ENCODE results near the gene ORAI3. TPM values are rescaled to one million over a fixed set of nuclear protein-coding genes. Genes with fewer than 3 reads are reported as not detected.

ORAI3 gene
- total and polyA plus RNA-seq, 2 of the 13 experiments (the other 11 are each of a cell fraction or from before 2014, with no cell fraction given) = 11.4 to 32.0 TPM

GRCh38 chr16:30998852-30999761, 50.2 kb downstream of the ORAI3 start (continued):
- TF ChIP-seq ZNF598 (CRISPR knock-in tag; IDR thresholded peaks at IDR 0.05; ENCODE audit: borderline replicate concordance) (peak; percentile 26; the same call in 1 of the 2 replicates), POLR2G (IDR thresholded peaks at IDR 0.05; ENCODE audit: low read depth, low read length) (peak; percentile 61; the same call in 1 of the 2 replicates), GTF3A (CRISPR knock-in tag; conservative IDR thresholded peaks at IDR 0.05) (peak; percentile 71; the same call in 1 of the 2 replicates), ZNF430 (CRISPR knock-in tag; IDR thresholded peaks at IDR 0.05) (peak; percentile 36; the same call in 1 of the 2 replicates), MEF2D (CRISPR knock-in tag; IDR thresholded peaks at IDR 0.05) (peak; percentile 83; the same call in 1 of the 2 replicates), KAT7 (CRISPR knock-in tag; IDR thresholded peaks at IDR 0.05; ENCODE audit: borderline replicate concordance) (0 out of 2 replicates have a peak, but pooled peaks have one; percentile 35), ZNF576 (CRISPR knock-in tag; IDR thresholded peaks at IDR 0.05) (0 out of 2 replicates have a peak, but pooled peaks have one; percentile 86), ZNF569 (CRISPR knock-in tag; IDR thresholded peaks at IDR 0.05; ENCODE audit: borderline replicate concordance) (no peak), GATAD1 (CRISPR knock-in tag; IDR thresholded peaks at IDR 0.05) (no peak; the same call in 1 of the 2 replicates), HMG20A (CRISPR knock-in tag; IDR thresholded peaks at IDR 0.05; ENCODE audit: borderline replicate concordance) (peak; percentile 42; the same call in 1 of the 2 replicates), CREBL2 (CRISPR knock-in tag; IDR thresholded peaks at IDR 0.05; ENCODE audit: borderline replicate concordance) (no peak), HNF4G (IDR thresholded peaks at IDR 0.05; ENCODE audit: borderline replicate concordance, low read depth, low read length) (peak; percentile 97), HNF4G (CRISPR knock-in tag; IDR thresholded peaks at IDR 0.05; ENCODE audit: borderline replicate concordance, low read depth) (peak; percentile 95), GZF1 (CRISPR knock-in tag; IDR thresholded peaks at IDR 0.05) (peak; percentile 35; the same call in 1 of the 2 replicates), MIER2 (CRISPR knock-in tag; IDR thresholded peaks at IDR 0.05) (0 out of 2 replicates have a peak, but pooled peaks have one; percentile 28), ZNF275 (CRISPR knock-in tag; IDR thresholded peaks at IDR 0.05; ENCODE audit: borderline replicate concordance) (peak; percentile 80; the same call in 1 of the 2 replicates), KLF9 (CRISPR knock-in tag; IDR thresholded peaks at IDR 0.05; ENCODE audit: low read depth) (0 out of 2 replicates have a peak, but pooled peaks have one; percentile 12), POLR2A (IDR thresholded peaks at IDR 0.05; ENCODE audit: insufficient read depth in 1 of 2, low read depth in 2 of 2, low read length in 2 of 2) (peak in 1 of 2 experiments; percentile 52; a peak in 2 of 4 replicates)
- TF ChIP-seq, protein P1, sequence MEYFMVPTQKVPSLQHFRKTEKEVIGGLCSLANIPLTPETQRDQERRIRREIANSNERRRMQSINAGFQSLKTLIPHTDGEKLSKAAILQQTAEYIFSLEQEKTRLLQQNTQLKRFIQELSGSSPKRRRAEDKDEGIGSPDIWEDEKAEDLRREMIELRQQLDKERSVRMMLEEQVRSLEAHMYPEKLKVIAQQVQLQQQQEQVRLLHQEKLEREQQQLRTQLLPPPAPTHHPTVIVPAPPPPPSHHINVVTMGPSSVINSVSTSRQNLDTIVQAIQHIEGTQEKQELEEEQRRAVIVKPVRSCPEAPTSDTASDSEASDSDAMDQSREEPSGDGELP (IDR thresholded peaks at IDR 0.05; ENCODE audit: borderline replicate concordance, low read depth) = peak; percentile 77; the same call in 1 of the 2 replicates
- TF ChIP-seq, protein P2, sequence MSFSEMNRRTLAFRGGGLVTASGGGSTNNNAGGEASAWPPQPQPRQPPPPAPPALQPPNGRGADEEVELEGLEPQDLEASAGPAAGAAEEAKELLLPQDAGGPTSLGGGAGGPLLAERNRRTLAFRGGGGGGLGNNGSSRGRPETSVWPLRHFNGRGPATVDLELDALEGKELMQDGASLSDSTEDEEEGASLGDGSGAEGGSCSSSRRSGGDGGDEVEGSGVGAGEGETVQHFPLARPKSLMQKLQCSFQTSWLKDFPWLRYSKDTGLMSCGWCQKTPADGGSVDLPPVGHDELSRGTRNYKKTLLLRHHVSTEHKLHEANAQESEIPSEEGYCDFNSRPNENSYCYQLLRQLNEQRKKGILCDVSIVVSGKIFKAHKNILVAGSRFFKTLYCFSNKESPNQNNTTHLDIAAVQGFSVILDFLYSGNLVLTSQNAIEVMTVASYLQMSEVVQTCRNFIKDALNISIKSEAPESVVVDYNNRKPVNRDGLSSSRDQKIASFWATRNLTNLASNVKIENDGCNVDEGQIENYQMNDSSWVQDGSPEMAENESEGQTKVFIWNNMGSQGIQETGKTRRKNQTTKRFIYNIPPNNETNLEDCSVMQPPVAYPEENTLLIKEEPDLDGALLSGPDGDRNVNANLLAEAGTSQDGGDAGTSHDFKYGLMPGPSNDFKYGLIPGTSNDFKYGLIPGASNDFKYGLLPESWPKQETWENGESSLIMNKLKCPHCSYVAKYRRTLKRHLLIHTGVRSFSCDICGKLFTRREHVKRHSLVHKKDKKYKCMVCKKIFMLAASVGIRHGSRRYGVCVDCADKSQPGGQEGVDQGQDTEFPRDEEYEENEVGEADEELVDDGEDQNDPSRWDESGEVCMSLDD (CRISPR knock-in tag; IDR thresholded peaks at IDR 0.05; ENCODE audit: borderline replicate concordance) = no peak; the same call in 1 of the 2 replicates
- TF ChIP-seq, protein P3, sequence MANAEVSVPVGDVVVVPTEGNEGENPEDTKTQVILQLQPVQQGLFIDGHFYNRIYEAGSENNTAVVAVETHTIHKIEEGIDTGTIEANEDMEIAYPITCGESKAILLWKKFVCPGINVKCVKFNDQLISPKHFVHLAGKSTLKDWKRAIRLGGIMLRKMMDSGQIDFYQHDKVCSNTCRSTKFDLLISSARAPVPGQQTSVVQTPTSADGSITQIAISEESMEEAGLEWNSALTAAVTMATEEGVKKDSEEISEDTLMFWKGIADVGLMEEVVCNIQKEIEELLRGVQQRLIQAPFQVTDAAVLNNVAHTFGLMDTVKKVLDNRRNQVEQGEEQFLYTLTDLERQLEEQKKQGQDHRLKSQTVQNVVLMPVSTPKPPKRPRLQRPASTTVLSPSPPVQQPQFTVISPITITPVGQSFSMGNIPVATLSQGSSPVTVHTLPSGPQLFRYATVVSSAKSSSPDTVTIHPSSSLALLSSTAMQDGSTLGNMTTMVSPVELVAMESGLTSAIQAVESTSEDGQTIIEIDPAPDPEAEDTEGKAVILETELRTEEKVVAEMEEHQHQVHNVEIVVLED (CRISPR knock-in tag; IDR thresholded peaks at IDR 0.05; ENCODE audit: borderline replicate concordance) = no peak
